ENCODE measurements around the gene BDKRB2.
"Not testable (repeated sequence)": the region's sequence is repeated elsewhere in the genome, so short reads cannot be mapped to it uniquely, and the experiment has no call there.

The BDKRB2 gene

GRCh38 chr14:96227428-96227827 is 22.8 kb downstream of the BDKRB2 start:
- DNase-seq, result no peak

GRCh38 chr14:96229315-96229714 is 24.7 kb downstream of the BDKRB2 start:
- no peak for DNase-seq

- DNase-seq, result no peak
Observed at GRCh38 chr14:96231056-96231455, 26.4 kb downstream of the BDKRB2 start.

DNA sequence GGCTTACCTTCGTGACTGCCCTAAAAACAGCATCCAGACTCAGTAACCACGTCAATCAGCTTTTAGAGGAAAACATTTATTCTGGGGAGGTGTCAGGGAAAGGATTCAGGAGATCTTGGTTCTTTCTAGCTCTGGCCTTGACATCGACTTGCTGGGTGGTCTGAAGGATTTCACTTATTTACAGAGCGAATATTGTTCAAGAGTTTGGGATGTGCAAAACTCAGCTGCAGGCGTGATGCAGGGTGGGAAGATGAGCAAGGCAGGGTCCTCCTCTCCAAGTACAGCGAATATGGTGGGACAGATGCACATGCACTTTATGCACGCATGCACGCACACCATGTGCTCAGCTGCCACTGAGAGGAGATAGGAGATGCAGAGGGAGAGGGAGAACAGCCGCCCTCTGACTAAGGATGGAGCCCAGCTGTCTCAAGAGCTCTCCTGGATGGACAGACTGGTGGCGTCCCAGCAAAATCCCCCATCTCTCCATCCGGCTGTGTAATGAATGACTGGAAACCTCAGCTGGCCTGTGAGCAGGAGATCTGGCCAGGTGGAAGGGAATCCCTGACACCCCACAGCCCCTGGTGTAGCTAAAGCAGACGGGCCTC is 27.0 kb downstream of the BDKRB2 start:
- DNase-seq, result no peak

DNA sequence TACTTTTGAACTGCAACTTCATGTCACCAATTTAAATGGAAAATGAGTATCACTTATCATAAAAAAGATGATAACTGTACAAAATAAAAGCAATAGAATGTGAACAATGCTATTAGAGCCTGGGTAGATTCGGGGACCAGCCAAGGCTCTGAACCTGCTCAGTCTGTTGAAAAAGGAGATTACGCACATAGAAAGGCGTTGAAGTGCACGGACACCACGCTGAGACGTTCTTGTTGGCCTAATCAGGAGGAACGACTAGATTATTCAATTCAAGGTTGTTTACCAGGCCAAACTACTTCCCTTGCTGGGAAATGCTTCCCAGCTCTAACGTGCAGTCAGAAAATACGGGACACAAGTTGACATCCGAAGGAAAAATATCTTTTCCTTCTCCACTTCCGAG is 27.9 kb downstream of the BDKRB2 start:
- no peak for DNase-seq

DNA sequence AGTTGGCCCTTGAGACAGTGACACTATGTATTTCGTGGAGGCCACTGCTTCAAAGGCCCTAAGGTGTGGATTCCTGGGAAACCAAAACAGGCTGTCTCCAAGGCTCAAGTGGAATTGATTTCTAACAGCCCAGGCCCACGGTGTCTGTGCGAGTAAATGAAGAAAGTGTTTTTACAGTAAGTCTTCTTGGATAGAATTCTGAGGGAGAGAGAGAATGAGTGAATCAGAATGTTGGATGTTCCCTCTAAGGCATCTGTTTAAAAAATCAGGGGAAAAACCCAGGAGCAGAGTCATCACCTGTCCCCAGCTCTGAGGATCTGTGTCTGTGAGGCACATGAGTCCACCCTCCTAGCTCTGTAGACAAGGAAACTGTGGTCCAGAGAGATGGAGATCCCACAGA is 29.0 kb downstream of the BDKRB2 start:
- no peak for DNase-seq

- DNase-seq, result no peak
Observed at GRCh38 chr14:96235426-96235825, 30.8 kb downstream of the BDKRB2 start.

DNA sequence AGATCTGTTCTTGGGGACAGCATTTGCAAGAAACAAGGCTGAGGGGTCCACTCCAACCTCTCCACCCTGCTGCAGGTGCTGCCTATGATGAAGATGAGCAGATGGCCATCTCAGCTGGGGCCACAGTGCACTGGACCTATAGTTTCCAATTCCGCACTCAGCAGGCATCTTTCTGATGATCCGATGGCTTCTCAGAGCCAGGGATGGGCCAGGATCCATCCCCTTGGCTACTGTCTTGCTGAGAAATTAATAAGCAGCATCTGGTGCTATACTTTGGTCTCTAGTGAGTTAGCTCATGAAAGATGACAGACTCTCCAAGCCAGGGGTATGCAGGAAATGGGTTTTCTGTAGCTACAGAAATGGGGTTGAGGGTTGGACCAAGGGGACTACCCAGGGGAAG is 33.0 kb downstream of the BDKRB2 start:
- DNase-seq, result no peak

DNA sequence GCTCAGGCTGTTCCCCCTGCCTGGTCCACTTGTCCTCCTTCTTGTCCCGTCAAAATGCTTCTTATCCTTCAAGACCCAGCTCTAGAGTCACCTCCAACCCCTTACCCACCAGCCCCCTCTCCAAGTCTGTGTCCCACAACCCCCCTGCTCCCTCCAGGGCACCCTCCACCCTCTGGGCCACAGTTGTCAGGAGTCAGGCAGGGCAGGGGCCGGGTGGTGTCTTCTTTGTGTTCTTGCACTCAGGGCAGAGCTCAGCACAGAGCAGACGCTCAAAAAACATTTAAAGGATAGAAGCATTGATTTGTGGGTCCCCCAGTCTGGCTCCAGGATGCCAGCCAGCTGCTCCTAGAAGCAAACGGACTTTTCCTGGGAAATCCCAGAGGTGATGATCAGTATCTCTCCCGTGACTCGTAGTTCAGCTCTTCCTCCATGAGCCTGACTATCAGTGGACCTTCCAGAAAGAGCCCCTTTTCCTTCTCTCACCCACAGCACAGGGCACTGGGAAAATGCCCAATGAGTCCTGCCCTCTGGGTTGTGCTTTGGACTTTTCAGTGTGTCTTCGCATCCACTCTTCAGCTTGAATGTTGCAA is 34.1 kb downstream of the BDKRB2 start:
- DNase-seq, result no peak

- no peak for DNase-seq
Observed at GRCh38 chr14:96239711-96240141, 35.1 kb downstream of the BDKRB2 start.

- no peak for DNase-seq
Observed at GRCh38 chr14:96240641-96241040, 36.0 kb downstream of the BDKRB2 start.

- DNase-seq, result no peak
Observed at GRCh38 chr14:96242126-96242525, 37.5 kb downstream of the BDKRB2 start.

- no peak for DNase-seq
Observed at GRCh38 chr14:96243785-96244184, 39.1 kb downstream of the BDKRB2 start.

- DNase-seq, result not testable (repeated sequence)
Observed at GRCh38 chr14:96245074-96245473, 40.4 kb downstream of the BDKRB2 start.

- DNase-seq, result no peak
Observed at GRCh38 chr14:96245710-96246538, 41.3 kb downstream of the BDKRB2 start.

DNA sequence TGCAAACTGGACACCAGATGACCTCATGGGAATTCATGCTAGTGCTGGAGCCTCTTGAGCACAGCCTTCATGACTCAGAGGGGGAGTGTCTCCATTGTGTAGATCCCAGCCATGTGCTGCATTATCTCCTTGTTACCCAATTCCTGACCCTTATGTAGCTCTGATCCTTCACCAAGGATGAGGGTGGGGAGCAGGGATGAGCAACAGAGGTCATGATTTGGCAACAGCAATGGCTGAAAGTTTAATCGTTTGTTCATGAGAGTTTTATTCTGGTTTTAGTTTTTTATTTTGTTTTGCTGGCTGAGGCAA is 41.9 kb downstream of the BDKRB2 start:
- no peak for DNase-seq

DNA sequence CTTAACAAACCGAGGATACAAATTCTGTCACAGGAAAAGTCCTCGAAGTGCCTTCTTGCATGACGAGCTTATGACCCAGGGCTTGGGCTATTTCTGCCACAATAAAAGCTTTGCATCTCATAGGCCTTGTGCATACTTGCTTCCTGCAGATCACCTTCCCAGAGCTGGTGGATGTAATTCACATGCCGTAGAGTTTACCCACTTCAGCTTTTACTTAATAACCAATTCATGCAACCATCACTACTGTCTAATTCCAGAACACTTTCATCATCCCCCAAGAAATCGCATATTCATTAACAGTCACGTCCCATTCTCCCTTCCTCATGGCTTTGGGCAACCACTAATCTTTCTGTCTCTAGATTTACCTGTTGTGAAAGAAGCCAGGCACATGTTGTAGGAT is 42.4 kb downstream of the BDKRB2 start:
- no peak for DNase-seq

DNA sequence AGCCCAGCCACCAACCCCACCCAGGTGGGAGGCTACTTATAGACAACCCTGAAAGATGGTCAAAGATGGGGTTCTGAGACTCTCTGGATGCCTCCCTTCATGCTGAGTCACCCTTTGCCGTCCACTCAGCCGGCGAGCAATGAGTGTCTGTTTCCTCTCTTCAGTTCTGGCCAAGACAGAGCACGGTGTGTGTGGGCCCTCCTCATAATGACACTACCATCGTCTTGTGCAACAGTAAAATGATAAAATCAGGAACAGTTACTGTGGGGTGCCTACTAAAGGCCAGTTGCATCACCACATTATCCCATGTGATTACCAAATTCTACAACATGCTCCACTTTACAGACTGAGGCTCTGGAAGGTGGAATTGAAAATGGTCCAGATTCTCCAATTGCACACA is 44.4 kb downstream of the BDKRB2 start:
- DNase-seq, result no peak

GRCh38 chr14:96250485-96250884 is 45.8 kb downstream of the BDKRB2 start:
- no peak for DNase-seq

GRCh38 chr14:96251656-96252155 is 47.1 kb downstream of the BDKRB2 start:
- DNase-seq, result no peak

GRCh38 chr14:96252323-96252998 is 47.8 kb downstream of the BDKRB2 start:
- no peak for DNase-seq

DNA sequence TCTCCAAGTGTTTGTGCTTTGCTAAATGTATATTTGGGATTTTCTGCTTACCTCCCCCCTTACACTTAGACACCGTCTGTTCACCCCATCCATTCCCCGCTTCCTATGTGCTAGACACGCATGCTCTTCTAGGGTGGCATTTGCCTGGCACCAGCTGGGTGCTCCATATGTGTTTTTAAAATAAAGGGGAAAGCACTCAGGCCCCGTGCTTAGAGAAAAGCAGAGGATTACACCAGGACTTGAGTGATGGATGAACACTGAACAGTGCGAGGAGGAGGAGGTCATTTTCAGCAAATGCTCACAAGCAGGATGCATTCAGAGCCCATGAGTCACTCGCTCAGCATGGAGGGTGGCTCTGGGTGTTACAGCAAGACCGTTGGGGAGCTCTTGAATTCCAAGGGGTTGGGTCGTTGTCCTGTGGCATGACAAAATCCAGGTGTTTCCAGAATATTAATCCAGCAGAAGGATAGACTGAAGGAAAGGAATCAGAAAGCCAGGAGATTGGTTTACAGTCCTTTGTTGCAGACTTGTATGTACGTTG is 48.4 kb downstream of the BDKRB2 start:
- DNase-seq, result no peak

GRCh38 chr14:96254687-96255086 is 50.0 kb downstream of the BDKRB2 start:
- no peak for DNase-seq
